Fibroblast of skin of scalp (primary cell): ENCODE results near the gene HERPUD1. TPM values are rescaled to one million over a fixed set of nuclear protein-coding genes. Genes with fewer than 3 reads are reported as not detected.
A peak's percentile ranks its signal among the peaks of the same experiment; 100 is the strongest.
"Not testable (repeated sequence)": the region's sequence is repeated elsewhere in the genome, so short reads cannot be mapped to it uniquely, and the experiment has no call there.

Source experiments
- DNase-seq: peaks from one replicate; pipeline ENCODE4 v3.0.0-alpha.2; 2013
- polyA plus RNA-seq, 2 experiments: library from polyadenylated mRNA; unstranded; fragments of 120-200 nt; gene quantifications; one replicate each; pipeline ENCODE4 v1.2.1, GENCODE V29; 2013; ENCODE audit not compliant: insufficient read length in 2 of 2

The HERPUD1 gene, protein sequence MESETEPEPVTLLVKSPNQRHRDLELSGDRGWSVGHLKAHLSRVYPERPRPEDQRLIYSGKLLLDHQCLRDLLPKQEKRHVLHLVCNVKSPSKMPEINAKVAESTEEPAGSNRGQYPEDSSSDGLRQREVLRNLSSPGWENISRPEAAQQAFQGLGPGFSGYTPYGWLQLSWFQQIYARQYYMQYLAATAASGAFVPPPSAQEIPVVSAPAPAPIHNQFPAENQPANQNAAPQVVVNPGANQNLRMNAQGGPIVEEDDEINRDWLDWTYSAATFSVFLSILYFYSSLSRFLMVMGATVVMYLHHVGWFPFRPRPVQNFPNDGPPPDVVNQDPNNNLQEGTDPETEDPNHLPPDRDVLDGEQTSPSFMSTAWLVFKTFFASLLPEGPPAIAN
- 187 TPM for polyA plus RNA-seq (2013, experiment 1 of 2; ENCODE audit: insufficient read length)
- 193 TPM for polyA plus RNA-seq (2013, experiment 2 of 2; ENCODE audit: insufficient read length)

DNA sequence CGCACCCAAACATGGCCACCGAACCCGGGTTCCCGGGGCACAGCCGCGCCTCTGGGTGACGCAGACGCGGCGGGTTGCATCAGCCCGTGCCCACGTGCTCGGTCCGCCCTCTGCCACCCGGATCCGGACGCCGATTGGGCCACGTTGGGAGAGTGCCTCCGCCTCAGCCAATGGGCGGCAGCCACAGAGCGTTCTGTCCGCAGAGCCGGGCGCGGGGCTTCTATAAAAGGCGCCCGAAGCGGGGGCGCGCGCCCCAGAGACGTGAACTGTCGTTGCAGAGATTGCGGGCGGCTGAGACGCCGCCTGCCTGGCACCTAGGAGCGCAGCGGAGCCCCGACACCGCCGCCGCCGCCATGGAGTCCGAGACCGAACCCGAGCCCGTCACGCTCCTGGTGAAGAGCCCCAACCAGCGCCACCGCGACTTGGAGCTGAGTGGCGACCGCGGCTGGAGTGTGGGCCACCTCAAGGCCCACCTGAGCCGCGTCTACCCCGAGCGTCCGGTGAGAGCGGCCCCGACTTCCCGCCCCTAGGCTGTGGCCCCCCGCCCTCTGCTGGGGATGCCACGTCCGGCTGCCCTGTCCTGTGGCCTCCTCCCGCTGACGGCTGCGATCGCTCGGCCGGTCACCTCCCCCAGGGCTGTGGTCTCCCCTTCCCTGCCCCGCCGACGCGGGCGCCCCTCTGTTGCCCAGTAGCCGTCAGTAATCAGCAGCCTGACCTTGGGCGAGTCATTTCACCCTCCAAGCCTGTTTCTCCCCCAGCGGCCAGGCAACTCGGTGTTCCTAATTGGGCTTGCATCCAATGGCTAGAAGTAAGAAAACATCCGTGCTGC, at the start of gene HERPUD1:
TSS of gene HERPUD1 (plus strand) at position 251 of the 829 bp plus-strand sequence. CDS start at position 354, 103 bp downstream.
- peak; percentile 99 for DNase-seq

DNA sequence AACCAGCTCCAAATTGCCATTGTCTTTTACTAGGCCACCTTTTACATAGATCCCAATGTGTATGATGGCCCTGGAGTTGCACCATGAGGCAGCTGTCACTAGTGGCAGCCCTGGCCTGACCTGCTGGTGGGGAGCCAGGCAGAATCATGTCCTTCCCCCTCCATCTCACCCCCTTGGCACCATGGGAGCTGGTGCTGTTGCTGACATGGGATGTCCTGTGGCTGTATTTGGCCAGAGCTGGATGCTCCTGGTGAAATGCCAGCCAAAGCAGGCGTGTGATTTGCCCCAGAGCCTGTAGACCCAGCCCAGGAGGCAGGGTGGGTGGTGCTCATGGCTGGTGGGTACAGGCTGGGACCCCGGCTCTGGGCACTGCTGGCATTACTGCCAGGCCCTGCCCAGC, 48.4 kb upstream of the HERPUD1 start:
- no peak for DNase-seq

DNA sequence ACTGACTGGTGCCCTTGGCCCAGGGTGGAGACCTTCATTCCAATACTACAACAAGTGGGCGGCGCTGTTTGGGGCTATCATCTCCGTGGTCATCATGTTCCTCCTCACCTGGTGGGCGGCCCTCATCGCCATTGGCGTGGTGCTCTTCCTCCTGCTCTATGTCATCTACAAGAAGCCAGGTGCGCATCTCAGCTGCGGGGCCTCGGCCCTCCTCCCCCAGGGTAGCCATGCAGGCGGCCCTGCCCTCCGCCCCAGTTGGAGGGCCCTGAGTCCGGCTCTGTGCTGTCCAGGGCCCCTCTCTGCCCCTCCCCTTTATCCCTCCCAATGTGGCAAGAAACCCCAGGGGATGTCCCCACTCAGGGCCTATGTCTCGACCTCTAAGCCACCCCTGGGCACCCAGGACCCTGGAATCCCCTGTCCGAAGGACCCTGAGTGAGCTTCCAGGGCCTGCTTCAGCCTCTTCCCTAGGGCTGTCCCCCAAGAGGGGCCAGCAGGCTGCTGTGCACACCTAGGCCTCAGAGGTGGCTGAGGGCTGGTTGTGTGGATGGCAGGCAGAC, 47.8 kb upstream of the HERPUD1 start:
- no peak for DNase-seq

DNA sequence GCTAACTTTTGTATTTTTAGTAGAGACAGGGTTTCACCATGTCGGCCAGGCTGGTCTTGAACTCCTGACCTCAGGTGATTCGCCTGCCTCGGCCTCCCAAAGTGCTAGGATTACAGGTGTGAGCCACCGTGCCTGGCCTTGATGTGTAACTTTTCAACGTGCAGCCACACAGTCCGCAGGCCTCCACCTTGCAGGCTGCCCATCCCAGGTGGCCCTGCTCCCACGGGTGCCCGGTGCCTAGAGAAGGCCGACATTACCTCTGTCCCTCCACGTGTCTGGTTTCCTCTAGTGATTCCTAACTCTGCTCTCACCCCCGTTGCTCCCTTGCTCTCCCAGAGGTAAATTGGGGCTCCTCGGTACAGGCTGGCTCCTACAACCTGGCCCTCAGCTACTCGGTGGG, 47.0 kb upstream of the HERPUD1 start:
- DNase-seq: not testable (repeated sequence)

DNA sequence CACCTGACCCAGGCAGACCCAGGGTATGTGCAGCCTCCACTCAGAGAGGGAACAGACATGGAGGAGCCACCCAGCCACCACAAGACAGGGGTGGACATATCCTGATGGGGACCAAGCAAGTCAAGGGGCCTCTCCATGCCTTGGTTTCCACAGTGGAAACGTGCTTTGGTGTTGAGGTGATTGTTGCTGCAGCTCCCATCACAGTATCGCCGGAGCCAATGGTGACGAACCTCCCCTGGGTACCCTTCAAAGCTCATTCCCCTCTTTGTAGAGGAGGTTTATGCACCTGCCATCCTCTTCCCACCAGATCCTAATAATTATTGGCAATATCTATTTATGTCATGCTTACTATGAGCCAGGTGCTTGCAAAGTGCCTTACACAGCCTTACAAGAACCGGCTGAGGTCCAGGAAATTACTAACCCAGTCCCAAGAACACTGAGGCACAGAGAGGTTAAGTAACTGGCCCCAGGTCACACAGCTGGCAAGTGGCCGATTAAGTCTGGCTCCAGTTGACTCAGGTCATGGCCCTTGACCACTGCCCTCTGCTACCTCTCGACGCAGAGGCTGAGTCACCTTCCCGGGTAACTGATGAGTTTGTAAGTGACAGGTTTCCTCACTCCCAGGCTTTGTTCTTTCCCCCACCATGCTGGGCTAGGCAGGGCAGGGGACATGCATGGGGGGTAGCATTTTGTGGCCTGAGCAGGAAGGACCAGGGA, 46.3 kb upstream of the HERPUD1 start:
- no peak for DNase-seq

DNA sequence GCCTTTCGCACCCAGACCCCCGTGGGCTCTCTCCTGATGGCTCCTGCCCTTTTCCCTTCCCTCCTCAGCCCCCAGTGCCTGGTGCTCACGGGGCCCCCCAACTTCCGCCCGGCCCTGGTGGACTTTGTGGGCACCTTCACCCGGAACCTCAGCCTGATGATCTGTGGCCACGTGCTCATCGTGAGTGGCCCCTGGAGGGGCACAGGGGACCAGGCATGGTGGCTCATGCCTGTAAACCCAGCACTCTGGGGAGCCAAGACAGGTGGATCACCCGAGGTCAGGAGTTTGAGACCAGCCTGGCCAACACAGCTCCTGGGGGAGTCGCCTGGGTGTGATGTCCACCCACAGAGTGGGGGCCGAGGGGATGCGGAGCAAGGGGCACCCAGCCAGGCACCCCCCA, 45.6 kb upstream of the HERPUD1 start:
- no peak for DNase-seq

DNA sequence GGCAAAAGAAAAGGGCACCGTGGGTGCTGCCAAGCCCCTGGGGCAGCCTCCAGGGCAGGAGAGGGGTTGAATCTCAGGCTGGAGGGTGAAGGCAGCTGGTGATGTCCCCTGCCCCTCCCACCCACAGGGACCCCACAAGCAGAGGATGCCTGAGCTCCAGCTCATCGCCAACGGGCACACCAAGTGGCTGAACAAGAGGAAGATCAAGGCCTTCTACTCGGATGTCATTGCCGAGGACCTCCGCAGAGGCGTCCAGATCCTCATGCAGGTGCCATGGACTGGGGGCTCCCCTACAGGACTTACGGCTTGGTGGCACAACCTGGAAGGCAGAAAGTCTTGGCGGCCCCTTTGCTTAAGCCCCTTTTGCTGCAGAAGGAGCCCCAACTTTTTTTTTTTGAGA, 45.1 kb upstream of the HERPUD1 start:
- DNase-seq: no peak

DNA sequence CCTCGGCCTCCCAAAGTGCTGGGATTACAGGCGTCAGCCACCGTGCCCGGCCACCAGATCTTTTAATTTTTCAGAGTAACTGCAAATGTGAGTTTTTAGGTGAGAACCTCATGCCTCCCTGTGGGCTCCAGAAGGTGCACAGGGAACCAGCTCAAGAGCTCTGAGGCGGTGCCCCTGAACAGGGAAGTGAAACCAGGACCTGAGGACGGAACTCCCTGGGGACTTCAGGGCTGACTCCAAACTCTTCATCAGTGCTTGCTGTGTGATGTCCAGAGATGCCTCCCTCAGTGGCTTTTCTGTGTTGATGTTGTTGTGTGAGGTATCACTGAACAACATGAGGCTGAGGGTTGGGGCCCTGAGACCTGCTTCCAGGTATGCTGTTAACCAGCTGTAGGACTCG, 43.1 kb upstream of the HERPUD1 start:
- DNase-seq: no peak

DNA sequence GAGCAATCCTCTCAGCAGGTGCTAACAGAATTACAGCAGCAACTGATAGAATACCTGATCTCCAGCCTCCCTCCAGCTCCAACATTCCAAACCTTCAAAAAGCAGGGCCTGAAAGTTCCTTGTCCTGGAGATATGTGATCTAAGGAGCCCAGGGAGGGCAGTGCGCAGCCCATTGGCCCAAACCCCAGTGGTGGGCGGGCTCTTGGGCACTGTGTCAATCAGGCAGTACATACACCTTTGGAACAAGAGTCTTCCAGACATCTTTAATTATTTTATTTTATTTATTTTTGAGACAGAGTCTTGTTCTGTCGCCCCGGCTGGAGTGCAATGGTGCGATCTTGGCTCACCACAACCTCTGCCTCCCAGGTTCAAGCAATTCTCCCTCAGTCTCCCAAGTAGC, 42.7 kb upstream of the HERPUD1 start:
- no peak for DNase-seq

DNA sequence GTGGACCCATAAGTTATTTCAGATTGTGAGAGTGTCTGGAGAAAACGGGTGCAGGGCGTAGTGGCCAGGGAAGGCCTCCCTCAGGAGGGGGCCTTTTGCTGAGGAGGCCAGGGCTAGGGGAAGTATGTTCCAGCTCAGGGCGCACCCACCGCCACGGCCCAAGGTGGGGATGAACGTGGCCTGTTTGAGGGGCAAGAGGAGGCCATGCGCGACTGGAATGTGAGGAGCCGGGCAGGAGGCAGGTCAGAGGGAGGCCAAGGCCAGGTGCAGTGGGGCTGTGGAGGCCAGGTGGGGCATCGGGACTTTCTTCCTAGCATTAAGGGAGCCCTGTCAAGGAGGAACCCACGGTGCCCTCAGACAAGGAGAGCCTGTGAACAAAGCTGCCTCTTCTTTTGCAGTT, 40.3 kb upstream of the HERPUD1 start:
- no peak for DNase-seq

DNA sequence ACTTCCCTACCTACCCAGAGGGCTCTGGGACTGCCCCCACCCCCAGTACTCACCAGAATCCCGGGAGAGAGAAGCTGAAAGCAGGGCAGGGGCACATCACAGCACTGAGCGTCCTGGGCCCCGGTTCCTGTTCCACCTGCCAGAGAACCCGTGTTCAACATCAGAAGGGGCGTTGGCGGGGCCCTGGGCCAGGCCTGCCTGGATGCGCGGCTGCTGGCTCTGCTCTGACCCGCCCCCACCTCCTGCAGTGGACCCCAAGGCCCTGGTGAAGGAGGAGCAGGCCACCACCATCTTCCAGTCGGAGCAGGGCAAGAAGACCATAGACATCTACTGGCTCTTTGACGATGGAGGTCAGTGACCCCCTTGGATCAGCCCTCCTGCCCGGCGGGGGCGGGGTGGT, 39.2 kb upstream of the HERPUD1 start:
- DNase-seq: no peak

DNA sequence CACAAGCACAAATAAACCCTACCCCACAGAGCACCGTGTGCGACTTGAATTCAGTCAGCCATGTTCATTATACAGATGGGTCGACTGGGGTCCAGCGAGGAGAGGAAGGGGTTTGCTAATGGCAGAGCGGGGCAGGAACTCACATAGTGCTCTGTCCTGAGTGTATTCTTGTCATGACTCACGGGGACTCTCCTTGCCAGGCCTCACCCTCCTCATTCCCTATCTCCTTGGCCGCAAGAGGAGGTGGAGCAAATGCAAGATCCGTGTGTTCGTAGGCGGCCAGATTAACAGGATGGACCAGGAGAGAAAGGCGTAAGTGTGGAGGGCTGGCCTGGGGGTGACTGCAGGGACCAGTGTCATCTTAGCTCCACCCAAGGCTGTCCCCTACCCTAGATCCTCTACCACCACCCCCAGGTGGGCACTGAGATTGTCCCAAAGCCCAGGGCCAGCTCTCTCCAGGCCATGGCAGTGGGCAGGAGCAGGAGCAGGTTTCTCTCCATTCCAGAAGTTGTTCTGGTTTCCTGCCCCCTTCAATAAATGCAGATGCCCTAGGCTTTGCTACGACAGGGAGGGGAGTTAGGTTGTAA, 37.5 kb upstream of the HERPUD1 start:
- DNase-seq: no peak

DNA sequence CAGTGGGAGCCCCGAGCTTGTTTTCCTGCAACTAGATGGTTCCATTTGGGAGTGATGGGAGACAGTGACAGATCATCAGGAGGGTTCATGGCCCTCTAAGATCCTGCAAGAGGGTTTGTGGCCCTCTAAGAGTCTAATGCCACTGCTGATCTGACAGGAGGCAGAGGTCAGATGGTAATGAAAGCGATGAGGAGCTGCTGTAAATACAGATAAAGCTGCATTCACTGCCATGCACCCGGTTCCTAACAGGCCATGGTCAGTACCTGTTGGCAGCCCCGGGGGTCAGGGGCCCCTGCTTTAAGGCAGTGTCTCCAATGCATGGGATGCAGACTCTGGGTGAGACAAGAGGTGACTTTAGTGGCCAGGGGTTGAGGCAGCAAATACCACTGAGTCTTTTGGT, 36.1 kb upstream of the HERPUD1 start:
- no peak for DNase-seq

DNA sequence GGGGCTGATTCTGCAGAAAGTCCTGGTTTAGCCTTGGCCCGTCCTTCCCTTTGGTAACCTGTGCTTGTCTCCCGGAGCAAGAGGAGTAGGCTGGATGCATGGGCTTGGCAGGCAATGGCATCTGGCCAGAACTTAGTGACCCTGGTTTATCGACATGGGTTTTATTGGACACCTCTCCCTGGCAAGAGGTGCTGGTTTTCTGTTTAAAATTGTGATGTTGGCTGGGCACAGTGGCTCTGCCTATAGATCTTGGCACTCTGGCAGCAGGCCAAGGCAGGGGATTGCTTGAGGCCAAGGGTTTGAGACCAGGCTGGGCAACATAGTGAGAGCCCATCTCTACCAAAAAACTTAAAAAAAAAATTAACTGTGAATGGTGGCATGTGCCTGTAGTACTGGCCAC, 35.7 kb upstream of the HERPUD1 start:
- no peak for DNase-seq

DNA sequence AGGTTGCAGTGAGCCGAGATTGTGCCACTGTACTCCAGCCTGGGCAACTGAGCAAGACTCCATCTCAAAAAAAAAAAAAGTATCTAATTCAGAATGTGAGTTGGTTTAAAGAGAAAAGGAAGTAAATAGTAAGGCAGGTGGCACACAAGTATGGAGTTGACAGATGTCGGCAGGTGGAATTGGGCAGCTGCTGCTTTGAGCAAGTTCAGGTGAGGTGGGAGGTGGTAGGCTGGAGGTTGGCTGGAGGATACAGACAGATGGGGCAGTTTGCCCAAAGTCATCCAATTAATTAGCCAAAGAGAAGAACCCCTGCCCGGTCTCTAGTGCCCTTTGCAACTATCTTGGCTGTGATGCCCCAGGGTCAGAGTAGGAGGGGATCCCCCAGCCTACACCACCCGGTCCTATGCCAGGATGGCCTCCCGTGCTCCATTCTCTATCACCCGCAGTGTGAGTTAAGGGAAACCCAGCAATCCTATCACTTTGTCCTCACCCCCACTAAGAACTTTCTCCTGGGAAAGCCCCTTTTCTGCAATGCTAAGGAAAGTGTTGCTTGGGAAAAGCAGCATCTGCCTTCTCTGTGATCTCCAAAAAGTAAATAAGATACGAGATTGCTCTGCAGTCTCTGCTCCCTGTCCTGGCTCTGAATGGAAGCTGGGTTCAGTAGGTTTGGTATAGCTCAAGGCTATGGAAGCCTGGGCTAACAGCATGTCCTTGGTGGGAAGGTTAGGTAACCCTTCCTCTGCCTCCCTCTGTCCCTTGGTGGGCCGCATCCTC, 34.7 kb upstream of the HERPUD1 start:
- DNase-seq: no peak

DNA sequence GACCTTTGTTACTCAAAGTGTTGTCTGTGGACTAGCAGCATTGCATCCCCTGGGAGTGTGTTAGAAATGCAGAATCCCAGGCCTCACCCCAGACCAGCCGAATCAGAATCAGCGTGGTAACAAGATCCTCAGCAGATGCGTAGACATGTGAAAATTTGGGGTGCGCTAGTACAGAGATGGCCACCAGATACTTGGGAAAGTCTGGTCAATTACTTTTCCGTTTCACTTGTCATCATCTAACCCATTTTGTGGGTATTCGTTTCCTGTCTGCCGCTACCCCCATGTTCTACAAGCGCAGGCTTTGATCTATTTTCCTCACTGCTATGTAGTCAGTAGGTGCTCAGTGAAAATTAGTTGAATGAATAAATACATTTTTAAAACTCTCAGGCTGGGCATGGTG, 33.1 kb upstream of the HERPUD1 start:
- no peak for DNase-seq

DNA sequence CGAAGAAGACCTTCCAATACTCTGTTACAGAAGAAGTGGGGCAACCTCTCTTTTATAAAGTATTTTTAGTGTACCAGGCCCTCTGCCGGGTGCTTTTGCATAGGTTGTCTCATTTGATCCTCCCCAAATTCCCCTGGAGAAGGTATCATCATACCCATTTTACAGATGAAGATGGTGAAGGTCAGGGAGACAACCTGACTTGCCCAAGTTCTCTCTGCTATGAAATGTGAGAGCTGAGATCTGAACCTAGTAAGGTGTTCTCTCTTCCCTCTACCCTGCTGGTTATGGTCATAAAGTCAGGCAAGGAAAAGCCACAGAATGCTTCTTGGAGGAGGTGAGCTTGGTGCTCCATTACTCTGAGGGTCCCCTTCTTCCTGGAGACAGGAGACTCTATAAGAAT, 28.1 kb upstream of the HERPUD1 start:
- DNase-seq: no peak

DNA sequence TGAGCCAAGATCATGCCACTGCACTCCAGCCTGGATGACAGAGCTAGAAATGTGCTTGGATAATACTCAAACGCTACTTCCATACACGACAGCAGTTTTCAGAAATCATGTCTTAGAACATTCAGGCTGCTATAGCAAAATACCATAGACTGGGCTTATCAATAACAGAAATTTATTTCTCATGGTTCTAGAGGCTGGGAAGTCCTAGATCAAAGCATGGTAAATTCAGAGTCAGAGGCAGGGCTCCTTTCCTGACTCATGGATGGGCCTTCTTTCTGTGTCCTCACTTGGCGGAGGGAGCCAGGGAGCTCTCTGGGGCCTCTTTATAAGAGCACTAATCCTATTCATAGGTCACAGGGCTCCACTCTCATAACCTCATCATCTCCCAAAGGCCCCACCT, 24.5 kb upstream of the HERPUD1 start:
- DNase-seq: no peak

DNA sequence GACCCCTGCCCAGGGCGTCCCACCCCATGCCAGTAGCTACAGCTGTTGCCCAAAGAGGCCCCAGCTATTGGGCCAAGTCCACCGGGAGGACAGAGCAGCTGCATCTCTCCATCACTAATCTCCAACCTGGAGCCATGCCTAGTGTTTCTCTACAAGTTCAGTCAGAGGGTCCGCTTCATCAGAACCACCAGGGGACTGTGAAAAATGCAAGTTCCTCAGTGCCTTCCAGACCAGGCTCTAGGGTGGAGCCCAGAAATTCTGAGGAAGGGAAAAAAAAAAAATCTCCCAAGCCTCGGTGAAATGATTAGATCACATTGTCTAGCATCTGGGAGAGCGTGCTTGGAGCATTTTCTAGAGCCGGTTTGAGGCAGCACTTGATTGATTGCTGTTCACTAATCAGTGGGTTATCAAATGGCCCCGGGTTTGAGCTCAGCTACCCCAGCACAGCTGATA, 22.4 kb upstream of the HERPUD1 start:
- no peak for DNase-seq

DNA sequence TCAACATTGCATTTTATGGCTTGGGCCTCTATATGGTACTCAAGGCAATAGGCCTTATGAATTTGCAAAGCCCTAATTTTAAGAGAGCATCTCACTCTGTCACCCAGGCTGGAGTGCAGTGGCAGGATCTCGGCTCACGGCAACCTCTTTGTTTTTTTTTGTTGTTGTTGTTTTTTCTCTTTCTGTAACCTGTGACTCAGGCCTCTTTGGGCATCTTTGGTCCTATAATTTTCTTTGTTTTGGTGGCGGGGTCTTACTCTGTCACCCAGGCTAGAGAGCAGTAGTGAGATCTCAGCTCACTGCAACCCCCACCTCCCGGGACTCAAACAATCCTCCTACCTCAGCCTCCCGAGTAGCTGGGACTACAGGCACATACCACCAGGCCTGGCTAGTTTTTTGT, 21.8 kb upstream of the HERPUD1 start:
- DNase-seq: no peak
